ENCODE measurements around the gene ST6GALNAC3.

- TF ChIP-seq EZH2 (IDR thresholded peaks at IDR 0.05; ENCODE audit: low read length) (no peak), CTCF (optimal IDR thresholded peaks at IDR 0.05 in 1 of 3, IDR thresholded peaks at IDR 0.05 in 1 of 3, conservative IDR thresholded peaks at IDR 0.05 in 1 of 3; ENCODE audit: extremely low read depth in 1 of 3, insufficient read depth in 2 of 3, low read length in 3 of 3) (no peak)
Observed at GRCh38 chr1:76294482-76295194, 220.1 kb downstream of the ST6GALNAC3 start.

All from keratinocyte (primary cell).